Measurements from ENCODE around the gene SLC4A9. TPM values are rescaled to one million over a fixed set of nuclear protein-coding genes. Genes with fewer than 3 reads are reported as not detected.
A peak's percentile ranks its signal among the peaks of the same experiment; 100 is the strongest.

SLC4A9 gene
- total RNA-seq, 2 donors from 2014 or later, result not detected

- Mint-ChIP-seq H3K4me3 (no peak overlapping the region), H3K27me3 (peaks cover 5% of the 10 kb centered on the region), H3K36me3 (ENCODE audit: low read depth) (no peaks in the 10 kb centered on the region), H3K27ac (no peak overlapping the region), H3K4me1 (no peaks in the 10 kb centered on the region)
- H3K9me3 ChIP-seq (ENCODE audit: control insufficient read depth, low read length, poor library complexity, severe bottlenecking), result no peaks in the 10 kb centered on the region
- no peak for DNase-seq
- no peak for ATAC-seq
Measured at GRCh38 chr5:140324617-140325241, 35.3 kb upstream of the SLC4A9 start.

- Mint-ChIP-seq H3K4me1 (no peaks in the 10 kb centered on the region), H3K27me3 (peaks cover 5% of the 10 kb centered on the region), H3K36me3 (ENCODE audit: low read depth) (no peaks in the 10 kb centered on the region), H3K27ac (no peak overlapping the region), H3K4me3 (no peak overlapping the region)
- H3K9me3 ChIP-seq (ENCODE audit: control insufficient read depth, low read length, poor library complexity, severe bottlenecking), result no peaks in the 10 kb centered on the region
- no peak for DNase-seq
- no peak for ATAC-seq
Measured at GRCh38 chr5:140325486-140325885, 34.5 kb upstream of the SLC4A9 start.

- no peak overlapping the region for H3K4me3 Mint-ChIP-seq
- DNase-seq (no peak), ATAC-seq (no peak)
- no peaks in the 10 kb centered on the region for H3K9me3 ChIP-seq (ENCODE audit: control insufficient read depth, low read length, poor library complexity, severe bottlenecking)
- no peaks in the 10 kb centered on the region for H3K36me3 Mint-ChIP-seq (ENCODE audit: low read depth)
- H3K27ac Mint-ChIP-seq, result no peak overlapping the region
- H3K4me1 Mint-ChIP-seq, result no peaks in the 10 kb centered on the region
- H3K27me3 Mint-ChIP-seq, result peaks cover 5% of the 10 kb centered on the region
Measured at GRCh38 chr5:140327589-140327988, 32.4 kb upstream of the SLC4A9 start.

- H3K27ac Mint-ChIP-seq, result no peak overlapping the region
- H3K4me3 Mint-ChIP-seq, result no peak overlapping the region
- DNase-seq, result no peak
- H3K36me3 Mint-ChIP-seq (ENCODE audit: low read depth), result no peaks in the 10 kb centered on the region
- H3K4me1 Mint-ChIP-seq, result no peaks in the 10 kb centered on the region
- peaks cover 5% of the 10 kb centered on the region for H3K27me3 Mint-ChIP-seq
- no peak for ATAC-seq
- H3K9me3 ChIP-seq (ENCODE audit: control insufficient read depth, low read length, poor library complexity, severe bottlenecking), result no peaks in the 10 kb centered on the region
Measured at GRCh38 chr5:140328036-140328764, 31.8 kb upstream of the SLC4A9 start.

GRCh38 chr5:140329739-140330481, 30.1 kb upstream of the SLC4A9 start:
- Mint-ChIP-seq H3K4me3 (no peak overlapping the region), H3K27ac (peak overlapping the region; percentile 14), H3K27me3 (peaks cover 5% of the 10 kb centered on the region), H3K4me1 (no peaks in the 10 kb centered on the region), H3K36me3 (ENCODE audit: low read depth) (no peaks in the 10 kb centered on the region)
- no peaks in the 10 kb centered on the region for H3K9me3 ChIP-seq (ENCODE audit: control insufficient read depth, low read length, poor library complexity, severe bottlenecking)
- no peak for DNase-seq
- no peak for ATAC-seq

DNA sequence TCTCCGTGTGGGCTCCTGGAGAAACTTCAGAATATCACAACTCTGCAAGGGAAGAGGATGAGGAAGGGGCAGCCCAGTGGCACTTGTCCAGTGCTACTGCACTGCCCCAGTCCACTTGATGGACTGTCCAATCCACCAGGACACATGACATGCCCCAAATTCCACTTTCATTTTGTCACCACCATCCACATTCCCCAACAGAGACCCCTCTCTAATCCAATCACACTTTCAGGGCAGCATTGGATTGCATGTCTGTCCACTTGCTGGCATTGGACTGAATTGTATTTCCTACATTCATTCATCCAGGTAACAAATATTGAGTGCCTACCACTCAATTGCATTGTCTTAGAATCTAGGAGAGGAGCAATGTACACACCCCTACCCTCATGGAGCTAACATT, 28.4 kb upstream of the SLC4A9 start:
- Mint-ChIP-seq H3K27ac (no peak overlapping the region), H3K27me3 (peaks cover 5% of the 10 kb centered on the region), H3K4me3 (no peak overlapping the region), H3K4me1 (no peaks in the 10 kb centered on the region), H3K36me3 (ENCODE audit: low read depth) (no peaks in the 10 kb centered on the region)
- ATAC-seq (no peak), DNase-seq (no peak)
- no peaks in the 10 kb centered on the region for H3K9me3 ChIP-seq (ENCODE audit: control insufficient read depth, low read length, poor library complexity, severe bottlenecking)

DNA sequence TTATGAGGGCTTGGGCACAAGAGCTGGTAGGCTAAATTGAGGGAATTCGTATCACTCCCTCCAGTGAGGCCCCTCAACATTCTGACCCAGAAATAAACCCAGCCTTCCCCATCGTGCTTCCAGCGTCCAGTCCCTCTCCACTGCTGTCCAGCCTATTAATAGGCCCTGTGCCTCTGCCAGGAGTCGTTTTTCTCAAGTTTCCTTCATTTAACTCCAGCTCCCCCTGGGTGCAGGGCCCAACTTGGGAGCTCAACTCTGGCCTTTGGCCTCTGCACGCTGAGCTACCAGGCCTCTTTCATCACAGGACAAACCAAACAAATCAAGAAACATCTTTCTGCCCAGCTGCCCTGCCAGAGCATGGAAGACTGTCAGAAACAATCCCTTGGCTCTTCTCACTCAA, 23.6 kb upstream of the SLC4A9 start:
- Mint-ChIP-seq H3K4me1 (no peaks in the 10 kb centered on the region), H3K27me3 (no peaks in the 10 kb centered on the region), H3K4me3 (no peak overlapping the region), H3K27ac (no peak overlapping the region), H3K36me3 (ENCODE audit: low read depth) (no peaks in the 10 kb centered on the region)
- ATAC-seq (no peak), DNase-seq (no peak)
- no peaks in the 10 kb centered on the region for H3K9me3 ChIP-seq (ENCODE audit: control insufficient read depth, low read length, poor library complexity, severe bottlenecking)

DNA sequence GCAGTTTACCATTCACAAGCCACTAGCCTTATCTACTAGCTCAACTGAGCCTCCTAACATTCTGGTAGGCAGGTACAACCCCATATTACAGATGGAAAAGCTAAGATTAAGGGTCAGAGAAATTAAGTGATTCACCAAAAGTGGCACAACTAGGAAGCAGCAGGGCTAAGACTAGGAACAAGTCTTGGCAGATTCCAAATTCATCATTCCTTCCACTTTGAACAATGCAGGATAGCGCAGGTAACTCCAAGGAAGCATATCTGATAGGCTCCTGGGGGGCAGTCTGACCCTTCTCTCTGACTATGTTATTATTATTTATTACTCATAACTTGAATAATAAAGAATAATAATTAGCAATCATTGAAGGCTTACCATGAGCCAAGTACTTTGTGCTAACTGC, 22.1 kb upstream of the SLC4A9 start:
- Mint-ChIP-seq H3K4me3 (no peak overlapping the region), H3K36me3 (ENCODE audit: low read depth) (no peaks in the 10 kb centered on the region), H3K4me1 (peaks cover 10% of the 10 kb centered on the region), H3K27me3 (no peaks in the 10 kb centered on the region), H3K27ac (no peak overlapping the region)
- no peak for ATAC-seq
- no peaks in the 10 kb centered on the region for H3K9me3 ChIP-seq (ENCODE audit: control insufficient read depth, low read length, poor library complexity, severe bottlenecking)
- DNase-seq, result no peak

GRCh38 chr5:140338336-140338735, 21.7 kb upstream of the SLC4A9 start:
- H3K4me1 Mint-ChIP-seq, result peaks cover 15% of the 10 kb centered on the region
- no peak overlapping the region for H3K4me3 Mint-ChIP-seq

DNA sequence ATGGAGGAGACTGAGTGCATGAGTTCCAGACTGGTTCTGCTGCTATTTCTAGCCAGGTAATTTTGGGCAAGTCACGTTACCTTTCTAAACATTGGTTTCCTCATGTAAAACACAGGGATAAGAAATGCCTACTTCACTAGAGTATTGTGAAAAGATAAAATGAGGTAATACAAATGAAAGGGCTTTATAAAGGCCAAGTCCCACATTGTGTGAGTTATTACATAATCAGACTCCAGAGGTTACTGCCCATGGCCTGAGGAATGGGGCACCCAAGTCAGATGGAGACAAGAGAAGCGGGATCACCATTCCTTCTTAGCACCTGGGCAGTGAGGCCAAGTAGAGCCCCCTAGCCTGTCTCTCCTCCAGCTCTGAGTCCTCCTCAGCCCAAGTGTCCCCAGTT, 21.1 kb upstream of the SLC4A9 start:
- no peak for ATAC-seq
- no peaks in the 10 kb centered on the region for H3K9me3 ChIP-seq (ENCODE audit: control insufficient read depth, low read length, poor library complexity, severe bottlenecking)
- H3K27me3 Mint-ChIP-seq, result no peaks in the 10 kb centered on the region
- no peak overlapping the region for H3K4me3 Mint-ChIP-seq
- H3K4me1 Mint-ChIP-seq, result peaks cover 17% of the 10 kb centered on the region
- H3K27ac Mint-ChIP-seq, result no peak overlapping the region
- no peaks in the 10 kb centered on the region for H3K36me3 Mint-ChIP-seq (ENCODE audit: low read depth)
- DNase-seq, result no peak

More at GRCh38 chr5:140338336-140338735, 21.7 kb upstream of the SLC4A9 start:
- no peak overlapping the region for H3K27ac Mint-ChIP-seq
- no peaks in the 10 kb centered on the region for H3K36me3 Mint-ChIP-seq (ENCODE audit: low read depth)
- no peak for ATAC-seq
- H3K27me3 Mint-ChIP-seq, result no peaks in the 10 kb centered on the region
- no peak for DNase-seq
- H3K9me3 ChIP-seq (ENCODE audit: control insufficient read depth, low read length, poor library complexity, severe bottlenecking), result no peaks in the 10 kb centered on the region

GRCh38 chr5:140339636-140340035, 20.4 kb upstream of the SLC4A9 start:
- no peak for DNase-seq
- H3K9me3 ChIP-seq (ENCODE audit: control insufficient read depth, low read length, poor library complexity, severe bottlenecking), result no peaks in the 10 kb centered on the region
- no peaks in the 10 kb centered on the region for H3K27me3 Mint-ChIP-seq
- no peaks in the 10 kb centered on the region for H3K36me3 Mint-ChIP-seq (ENCODE audit: low read depth)
- no peak overlapping the region for H3K4me3 Mint-ChIP-seq
- peaks cover 20% of the 10 kb centered on the region for H3K4me1 Mint-ChIP-seq
- no peak for ATAC-seq
- H3K27ac Mint-ChIP-seq, result no peak overlapping the region

- no peaks in the 10 kb centered on the region for H3K9me3 ChIP-seq (ENCODE audit: control insufficient read depth, low read length, poor library complexity, severe bottlenecking)
- H3K4me1 Mint-ChIP-seq, result peaks cover 23% of the 10 kb centered on the region
- DNase-seq, result no peak
- H3K36me3 Mint-ChIP-seq (ENCODE audit: low read depth), result peaks cover 2% of the 10 kb centered on the region
- H3K27me3 Mint-ChIP-seq, result no peaks in the 10 kb centered on the region
- H3K4me3 Mint-ChIP-seq, result no peak overlapping the region
- peak overlapping the region; percentile 9 for H3K27ac Mint-ChIP-seq
- ATAC-seq, result no peak
Measured at GRCh38 chr5:140340605-140341121, 19.3 kb upstream of the SLC4A9 start.

- no peak for DNase-seq
- H3K27ac Mint-ChIP-seq, result no peak overlapping the region
- H3K4me1 Mint-ChIP-seq, result peaks cover 23% of the 10 kb centered on the region
- ATAC-seq, result no peak
- no peaks in the 10 kb centered on the region for H3K9me3 ChIP-seq (ENCODE audit: control insufficient read depth, low read length, poor library complexity, severe bottlenecking)
- H3K4me3 Mint-ChIP-seq, result no peak overlapping the region
- H3K27me3 Mint-ChIP-seq, result no peaks in the 10 kb centered on the region
- H3K36me3 Mint-ChIP-seq (ENCODE audit: low read depth), result peaks cover 2% of the 10 kb centered on the region
Measured at GRCh38 chr5:140341591-140341990, 18.4 kb upstream of the SLC4A9 start.
